Measurements from ENCODE around the gene STARD13. TPM values are rescaled to one million over a fixed set of nuclear protein-coding genes. Genes with fewer than 3 reads are reported as not detected.

Gene STARD13
- total and polyA plus RNA-seq, 2 donors from 2014 or later, result 5.1 to 37.2 TPM

- H3K36me3 ChIP-seq (ENCODE audit: control insufficient read depth in 2 of 3, insufficient read depth in 3 of 3, low read length in 3 of 3), result no peaks in the 10 kb centered on the region
- H3K9ac ChIP-seq (ENCODE audit: low read length in 3 of 3), result no peak overlapping the region
- intact Hi-C loops (cut with DNase I), result no loop called here
- no peak for DNase-seq
- no peak overlapping the region for H3K4me3 ChIP-seq (ENCODE audit: low read length in 3 of 3)
- no peaks in the 10 kb centered on the region for H3K9me3 ChIP-seq (ENCODE audit: control insufficient read depth in 2 of 3, insufficient read depth in 1 of 3, low read length in 3 of 3)
- no peak for FAIRE-seq
- TF ChIP-seq CTCF (IDR thresholded peaks at IDR 0.05; ENCODE audit: borderline replicate concordance, extremely low read depth, insufficient read depth), result no peak
- H3K27ac ChIP-seq (ENCODE audit: low read depth in 2 of 2, low read length in 2 of 2), result no peak overlapping the region
- H3K27me3 ChIP-seq (ENCODE audit: control insufficient read depth, insufficient read depth, low read length), result no peaks in the 10 kb centered on the region
- peaks cover 0 to 10% (median 4%) of the 10 kb centered on the region in 3 donors for H3K4me1 ChIP-seq (ENCODE audit: control insufficient read depth in 2 of 3, insufficient read depth in 2 of 3, low read depth in 1 of 3, low read length in 3 of 3)
These were observed 20.4 kb downstream of the STARD13 start for GRCh38 chr13:33265133-33265532.

- Histone ChIP-seq H3K27me3 (ENCODE audit: control insufficient read depth, insufficient read depth, low read length) (no peaks in the 10 kb centered on the region), H3K4me1 (ENCODE audit: control insufficient read depth in 2 of 3, insufficient read depth in 2 of 3, low read depth in 1 of 3, low read length in 3 of 3) (peaks cover 0 to 11% (median 4%) of the 10 kb centered on the region in 3 donors), H3K9me3 (ENCODE audit: control insufficient read depth in 2 of 3, insufficient read depth in 1 of 3, low read length in 3 of 3) (no peaks in the 10 kb centered on the region), H3K27ac (ENCODE audit: low read depth in 2 of 2, low read length in 2 of 2) (no peak overlapping the region), H3K36me3 (ENCODE audit: control insufficient read depth in 2 of 3, insufficient read depth in 3 of 3, low read length in 3 of 3) (no peaks in the 10 kb centered on the region), H3K4me3 (ENCODE audit: low read length in 3 of 3) (no peak overlapping the region), H3K9ac (ENCODE audit: low read length in 3 of 3) (no peak overlapping the region)
- DNase-seq, result no peak
- intact Hi-C loops (cut with DNase I), result no loop called here
- no peak for FAIRE-seq
- TF ChIP-seq CTCF (IDR thresholded peaks at IDR 0.05; ENCODE audit: borderline replicate concordance, extremely low read depth, insufficient read depth), result no peak
These were observed 21.0 kb downstream of the STARD13 start for GRCh38 chr13:33264620-33264978.

- DNase-seq (no peak), FAIRE-seq (no peak)
- Histone ChIP-seq H3K4me1 (ENCODE audit: control insufficient read depth in 2 of 3, insufficient read depth in 2 of 3, low read depth in 1 of 3, low read length in 3 of 3) (peaks cover 0 to 11% (median 4%) of the 10 kb centered on the region in 3 donors), H3K4me3 (ENCODE audit: low read length in 3 of 3) (no peak overlapping the region), H3K27ac (ENCODE audit: low read depth in 2 of 2, low read length in 2 of 2) (peak overlapping the region in 1 of 2 donors; percentile 50), H3K9ac (ENCODE audit: low read length in 3 of 3) (no peak overlapping the region), H3K27me3 (ENCODE audit: control insufficient read depth, insufficient read depth, low read length) (no peaks in the 10 kb centered on the region), H3K36me3 (ENCODE audit: control insufficient read depth in 2 of 3, insufficient read depth in 3 of 3, low read length in 3 of 3) (no peaks in the 10 kb centered on the region), H3K9me3 (ENCODE audit: control insufficient read depth in 2 of 3, insufficient read depth in 1 of 3, low read length in 3 of 3) (no peaks in the 10 kb centered on the region)
- intact Hi-C loops (cut with DNase I), result no loop called here
- no peak for TF ChIP-seq CTCF (IDR thresholded peaks at IDR 0.05; ENCODE audit: borderline replicate concordance, extremely low read depth, insufficient read depth)
These were observed 21.5 kb downstream of the STARD13 start for GRCh38 chr13:33263976-33264619.

- Histone ChIP-seq H3K36me3 (ENCODE audit: control insufficient read depth in 2 of 3, insufficient read depth in 3 of 3, low read length in 3 of 3) (no peaks in the 10 kb centered on the region), H3K4me1 (ENCODE audit: control insufficient read depth in 2 of 3, insufficient read depth in 2 of 3, low read depth in 1 of 3, low read length in 3 of 3) (peaks cover 0 to 13% (median 4%) of the 10 kb centered on the region in 3 donors), H3K9me3 (ENCODE audit: control insufficient read depth in 2 of 3, insufficient read depth in 1 of 3, low read length in 3 of 3) (no peaks in the 10 kb centered on the region), H3K4me3 (ENCODE audit: low read length in 3 of 3) (no peak overlapping the region), H3K27me3 (ENCODE audit: control insufficient read depth, insufficient read depth, low read length) (no peaks in the 10 kb centered on the region), H3K27ac (ENCODE audit: low read depth in 2 of 2, low read length in 2 of 2) (no peak overlapping the region), H3K9ac (ENCODE audit: low read length in 3 of 3) (no peak overlapping the region)
- DNase-seq (no peak), FAIRE-seq (no peak)
- no peak for TF ChIP-seq CTCF (IDR thresholded peaks at IDR 0.05; ENCODE audit: borderline replicate concordance, extremely low read depth, insufficient read depth)
- intact Hi-C loops (cut with DNase I), result no loop called here
These were observed 22.1 kb downstream of the STARD13 start for GRCh38 chr13:33263484-33263883.
